ENCODE results near the gene C3orf18.

Gene C3orf18

DNA sequence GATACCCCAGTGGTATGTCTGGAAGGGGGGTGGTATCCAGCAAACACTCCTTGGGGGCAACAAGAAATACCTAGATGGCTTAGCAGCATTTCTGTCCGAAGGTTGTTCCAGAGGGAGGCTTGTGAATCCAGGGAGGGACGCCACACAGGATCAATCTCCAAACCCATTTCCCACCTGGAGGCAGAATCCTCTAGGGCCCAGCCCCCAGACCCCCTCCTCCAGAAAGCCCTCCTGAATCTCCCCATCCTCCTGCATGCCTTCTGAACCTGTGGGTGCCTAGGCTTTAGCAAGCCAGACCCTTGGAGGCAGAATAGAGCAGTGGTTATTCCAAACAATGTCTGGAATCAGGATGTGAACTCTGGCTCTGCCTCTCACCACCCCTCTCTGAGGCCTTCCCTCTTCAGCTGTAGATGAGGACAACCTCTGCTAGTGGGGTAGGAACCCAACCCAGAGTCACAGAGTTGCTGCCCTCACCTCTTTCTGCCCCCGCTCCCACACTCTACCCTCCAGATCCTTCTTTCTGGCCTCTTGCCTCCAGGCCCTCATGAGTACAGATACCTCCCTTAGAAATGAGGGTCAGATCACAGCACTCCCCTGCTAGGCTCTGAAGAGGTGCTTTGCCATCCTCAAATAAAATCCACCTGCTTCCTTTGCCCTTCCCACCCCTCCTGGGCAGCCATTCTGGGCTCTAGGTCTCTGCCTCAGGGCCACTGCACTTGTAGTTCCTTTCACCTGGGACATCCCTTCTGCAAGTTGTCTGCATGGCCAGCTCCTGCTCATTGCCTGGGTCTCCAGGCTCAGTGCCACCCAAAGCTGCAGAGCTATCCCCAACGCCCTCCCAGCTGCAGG lies 35.9 kb upstream of the C3orf18 start:
- no peak for DNase-seq (ENCODE audit: low spot score)

DNA sequence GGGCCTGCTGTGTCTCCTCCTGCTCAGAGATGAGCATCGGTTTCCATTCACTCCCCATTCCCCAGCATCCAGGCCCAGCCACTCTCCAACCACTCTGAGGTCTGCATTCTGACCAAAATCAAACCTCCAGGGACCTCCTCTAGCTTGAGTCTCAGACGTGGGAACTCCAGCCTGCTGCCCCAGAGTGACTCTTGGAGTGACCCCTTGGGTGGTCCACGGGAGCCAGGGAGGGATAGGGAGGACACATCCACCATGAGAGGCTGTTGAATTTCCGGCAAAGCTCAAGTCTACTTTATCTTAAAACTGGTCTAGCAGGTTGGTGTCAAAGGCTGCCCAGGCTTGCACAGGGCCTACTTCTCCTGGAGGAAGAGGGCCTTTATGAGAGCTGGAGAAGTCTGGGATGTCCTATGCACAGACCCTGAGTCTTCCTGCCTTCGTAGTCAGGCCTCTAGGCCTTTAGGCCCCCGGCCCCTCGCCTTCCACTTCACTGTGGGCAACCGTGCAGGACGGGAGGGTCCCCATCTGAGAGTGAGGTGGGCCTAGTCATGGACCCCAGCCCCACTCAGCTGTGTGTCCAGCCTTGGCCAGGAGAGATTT lies 35.1 kb upstream of the C3orf18 start:
- no peak for DNase-seq (ENCODE audit: low spot score)

DNA sequence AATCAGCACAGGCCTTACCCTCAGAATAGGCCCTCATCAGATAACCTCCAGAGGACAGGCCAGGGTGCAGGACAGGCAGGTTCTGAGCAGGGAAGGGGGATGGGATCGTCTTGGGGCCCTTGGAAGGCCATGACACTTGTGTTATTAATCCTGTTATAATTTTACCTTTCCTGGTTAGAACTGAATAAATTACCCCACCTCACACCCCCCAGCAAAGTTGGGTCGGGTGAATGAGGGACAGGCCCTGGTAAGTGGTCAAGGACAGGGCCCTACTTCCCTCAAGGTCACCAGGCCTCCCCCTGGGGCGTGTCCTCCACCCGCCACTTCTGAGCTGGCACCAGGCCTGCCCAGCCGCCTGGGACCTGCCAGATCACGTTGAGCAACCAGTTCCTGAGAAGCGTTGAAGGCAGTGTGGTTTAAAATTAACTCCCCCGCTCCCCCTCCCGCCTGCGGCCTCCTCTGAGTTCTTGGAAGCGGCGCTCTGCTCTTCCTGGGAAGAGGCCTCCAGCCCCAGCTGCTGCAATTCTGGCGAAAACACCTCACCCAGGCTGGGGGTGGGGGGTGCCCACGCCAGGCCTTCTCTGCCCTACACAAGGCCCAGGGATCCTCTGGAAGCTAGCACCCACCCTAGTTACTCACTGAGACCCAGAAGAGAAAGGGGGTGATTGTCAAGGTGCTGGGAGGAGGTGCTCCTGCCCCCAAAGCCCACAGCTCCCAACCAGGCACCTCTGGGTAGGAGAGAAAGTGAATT lies 33.5 kb upstream of the C3orf18 start:
- peak; percentile 96 for DNase-seq (ENCODE audit: low spot score)

DNA sequence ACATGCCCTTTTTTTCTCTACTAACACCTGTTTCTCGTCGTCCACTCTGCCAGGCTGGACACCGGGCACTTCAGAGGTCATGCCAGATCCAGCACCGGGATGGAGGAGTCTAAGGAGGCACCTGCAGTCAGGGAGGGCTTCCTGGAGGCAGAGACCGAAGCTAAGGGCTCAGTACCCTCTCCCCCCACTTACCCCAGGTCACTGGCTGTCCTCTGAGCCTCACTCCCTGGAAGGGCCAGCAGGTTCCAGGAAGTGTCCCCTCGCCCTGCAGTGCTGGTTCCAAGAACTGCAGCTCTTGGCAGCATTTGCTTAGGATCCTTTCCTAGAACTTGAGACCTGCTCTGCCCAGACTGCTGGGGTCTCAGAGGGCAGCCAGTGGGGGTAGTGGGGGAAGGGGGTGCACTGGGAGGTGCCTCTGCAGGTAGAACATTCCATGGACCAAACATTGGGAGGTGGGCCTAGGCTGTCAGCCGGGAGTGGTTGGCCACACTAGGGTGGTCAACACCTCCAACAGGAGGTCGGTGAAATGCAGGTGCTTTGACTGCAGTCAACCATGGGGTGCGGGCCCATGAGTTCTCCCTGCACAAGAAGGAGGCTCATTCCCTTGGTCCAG lies 32.7 kb upstream of the C3orf18 start:
- peak; percentile 61 for DNase-seq (ENCODE audit: low spot score)

DNA sequence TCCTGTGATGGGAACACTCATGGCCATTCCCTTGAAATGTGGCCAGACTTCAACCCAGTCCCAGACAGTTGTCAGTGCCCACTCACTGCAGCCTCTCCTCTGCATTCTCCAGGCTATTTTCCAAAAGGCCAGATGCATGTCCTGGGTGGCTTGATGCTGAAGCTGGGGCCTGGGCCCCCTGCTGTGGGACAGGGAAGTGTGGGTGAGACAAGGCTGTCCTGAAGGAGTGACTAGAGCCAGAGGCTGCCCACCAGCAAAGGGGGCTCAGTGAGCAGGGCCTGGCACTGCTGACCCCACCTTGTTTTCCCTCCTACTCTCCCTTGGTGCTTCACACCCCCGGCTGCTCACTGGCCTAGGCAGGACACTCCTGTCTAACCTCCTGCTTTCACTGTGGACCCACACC lies 32.2 kb upstream of the C3orf18 start:
- DNase-seq (ENCODE audit: low spot score): no peak

DNA sequence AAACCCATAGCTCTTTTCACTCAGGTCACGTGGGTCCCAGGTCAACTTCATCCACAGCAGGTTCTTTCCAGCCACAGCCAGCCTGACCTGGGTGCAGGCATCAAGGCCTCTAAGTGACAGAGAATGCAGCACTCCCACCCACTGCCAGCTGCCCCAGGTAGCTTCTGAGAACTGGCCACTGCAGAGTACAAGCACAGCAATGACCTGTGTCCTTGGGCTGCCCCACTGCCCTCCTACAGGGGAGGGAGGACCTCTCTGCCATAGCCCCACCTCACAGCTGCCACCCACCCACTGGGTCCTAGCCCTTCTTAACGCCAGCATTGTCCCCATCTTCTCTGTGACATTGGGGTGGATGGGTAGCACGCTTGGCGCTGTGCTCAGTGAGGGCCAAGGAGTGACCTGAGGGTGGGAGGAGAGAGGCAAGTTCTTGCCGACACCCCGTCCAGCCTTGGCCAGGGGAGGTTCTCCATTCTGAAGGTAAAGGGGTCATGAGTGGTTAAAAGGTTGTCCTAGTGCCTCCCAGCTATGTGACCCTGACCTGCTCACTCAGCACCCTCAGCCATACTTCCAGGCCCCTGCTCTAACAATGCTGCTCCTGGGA lies 31.7 kb upstream of the C3orf18 start:
- no peak for DNase-seq (ENCODE audit: low spot score)

DNA sequence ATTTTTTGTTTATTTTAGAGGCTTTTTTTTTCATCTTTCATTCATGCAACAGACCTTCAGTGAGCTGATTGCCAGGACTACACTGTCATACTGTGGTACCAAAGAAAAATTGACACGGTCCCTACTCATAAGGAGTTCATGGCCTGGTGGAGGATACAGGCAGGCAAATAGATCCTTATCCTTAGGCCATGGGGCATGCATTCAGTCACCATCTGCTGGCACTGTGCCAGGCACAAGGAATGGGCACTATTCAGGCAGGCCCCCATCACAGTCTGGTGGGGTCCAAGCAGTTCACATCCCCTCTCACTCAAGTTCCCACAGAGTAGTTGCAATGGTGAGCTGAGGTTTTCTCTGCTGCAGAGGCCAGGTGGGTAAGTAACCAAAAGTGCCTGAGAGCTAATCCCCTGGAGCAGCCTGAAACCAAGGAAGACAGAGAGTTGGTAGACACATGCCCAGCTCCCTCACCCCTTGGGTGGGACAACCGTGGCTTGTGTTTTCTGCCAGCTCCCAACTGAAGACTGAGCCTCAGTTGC lies 26.8 kb upstream of the C3orf18 start:
- DNase-seq (ENCODE audit: low spot score): no peak

DNA sequence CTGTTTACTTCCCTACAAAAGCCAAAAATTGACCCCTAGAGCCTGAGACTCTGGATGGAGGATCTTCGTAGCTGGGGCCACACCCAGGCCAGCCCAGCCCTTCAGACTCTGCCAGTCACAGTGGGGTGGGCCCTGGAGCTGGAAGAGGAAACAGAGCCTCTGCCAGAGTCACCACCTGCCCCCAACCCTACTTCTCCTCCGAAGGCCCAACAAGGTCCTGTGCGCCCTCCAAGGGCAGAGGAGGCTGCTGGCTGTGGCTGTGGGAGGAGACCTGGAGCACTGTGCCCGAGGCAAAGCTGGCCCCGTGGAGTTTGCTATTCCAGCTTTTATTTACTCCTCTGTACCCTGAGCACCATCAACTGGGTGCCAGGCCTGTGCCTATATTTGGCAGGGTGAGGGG lies 25.0 kb upstream of the C3orf18 start:
- DNase-seq (ENCODE audit: low spot score): no peak

DNA sequence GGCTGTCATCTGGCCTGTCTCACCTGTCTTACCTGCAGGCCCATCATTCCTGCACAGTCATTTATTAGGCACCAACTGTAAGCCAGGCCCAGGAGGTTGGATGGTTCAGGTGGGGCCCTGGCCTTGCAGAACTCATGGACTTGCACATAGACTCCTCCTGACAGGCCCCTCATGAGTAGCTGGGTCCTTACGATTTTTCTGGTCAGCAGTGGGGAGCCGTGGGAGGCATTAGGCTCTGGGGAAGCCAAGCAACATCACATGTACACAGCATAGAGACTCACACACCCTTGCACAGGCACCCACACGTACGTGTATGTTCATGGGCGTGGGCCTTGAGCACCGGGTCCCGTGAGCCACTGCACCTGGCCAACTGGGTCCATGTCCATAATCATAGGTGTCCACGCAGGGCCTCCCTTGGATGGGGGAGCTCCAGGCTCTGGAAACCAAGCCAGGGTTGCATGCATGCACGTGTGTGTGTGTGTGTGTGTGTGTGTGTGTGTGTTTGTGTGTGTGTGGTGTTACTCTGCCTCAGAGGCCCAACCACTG lies 23.7 kb upstream of the C3orf18 start:
- peak; percentile 40 for DNase-seq (ENCODE audit: low spot score)

DNA sequence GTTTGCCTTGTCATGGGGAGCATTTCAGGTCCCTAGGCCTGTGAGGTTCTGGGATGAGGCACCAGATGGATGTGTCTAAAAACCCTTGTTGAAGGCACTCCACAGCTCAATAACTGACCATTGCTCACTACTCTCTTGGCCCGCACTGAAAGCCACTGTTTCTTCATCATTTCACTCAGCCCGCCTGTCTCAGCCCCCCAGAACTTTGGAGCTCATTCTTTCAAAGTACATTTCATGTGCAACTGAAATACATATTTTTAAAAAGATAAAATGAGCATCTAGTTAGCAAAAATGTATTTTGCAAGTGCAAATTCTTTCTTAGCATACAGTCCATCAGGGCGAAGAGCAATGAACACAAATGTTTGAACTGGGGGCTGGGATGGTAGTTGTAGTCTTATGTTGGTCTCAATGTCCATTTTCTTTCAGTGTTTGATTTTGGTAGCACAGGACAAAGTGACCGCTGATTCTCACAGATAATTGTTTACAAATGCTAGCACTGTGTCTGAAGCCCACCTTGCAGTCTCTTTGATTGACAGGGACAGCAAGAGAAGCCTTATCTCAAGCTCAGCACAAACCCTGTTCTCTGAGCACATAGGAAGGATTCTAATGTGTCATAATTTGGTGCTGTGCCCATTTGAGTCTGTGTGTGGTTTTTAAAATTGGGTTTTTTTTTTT lies 21.3 kb upstream of the C3orf18 start:
- DNase-seq (ENCODE audit: low spot score): peak; percentile 35

DNA sequence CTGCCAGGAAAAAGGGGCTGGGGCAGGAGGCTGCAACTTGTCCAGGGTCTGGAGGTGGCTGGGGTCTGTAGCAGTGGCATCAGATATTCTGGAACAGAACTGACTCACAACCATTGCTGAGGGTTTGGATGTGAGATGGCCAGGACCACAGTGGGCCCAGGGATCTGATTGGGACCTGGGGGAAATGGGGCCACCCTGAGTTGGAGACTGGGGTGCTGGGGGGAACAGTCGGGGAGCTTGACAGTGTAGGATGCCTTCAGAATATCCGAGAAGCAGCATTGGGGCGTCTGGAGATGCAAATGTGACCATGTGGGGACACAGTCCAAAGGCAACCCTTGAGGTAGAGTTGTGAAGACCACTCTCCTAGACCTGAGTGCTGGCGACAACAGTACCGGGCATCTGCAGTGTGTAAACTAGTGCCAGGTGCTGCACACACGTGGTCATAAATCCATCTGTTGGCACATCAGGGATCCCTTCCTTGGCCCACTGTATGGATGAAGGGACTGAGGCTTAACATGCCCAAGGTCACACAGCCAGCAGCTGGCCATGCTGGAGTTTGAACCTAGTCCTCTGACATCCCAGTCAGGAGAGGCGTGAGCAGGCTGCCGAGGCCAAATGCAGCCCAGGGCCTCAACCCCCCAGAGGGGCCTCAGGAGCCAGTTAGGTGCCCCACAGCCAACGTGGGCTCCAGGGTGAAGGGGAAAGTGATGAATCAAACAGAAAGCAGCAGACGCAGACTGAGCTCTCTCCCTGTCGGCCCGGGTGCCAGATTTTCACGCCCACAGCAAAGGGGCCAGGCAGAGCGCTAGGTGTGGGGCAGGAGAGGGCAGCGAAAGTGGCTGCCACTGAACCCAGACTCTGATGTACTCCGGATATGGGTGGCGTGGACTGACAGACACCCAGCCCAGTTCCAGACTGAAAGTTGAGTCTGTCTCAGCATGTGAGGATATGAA lies 20.5 kb upstream of the C3orf18 start:
- peak; percentile 80 for DNase-seq (ENCODE audit: low spot score)

DNA sequence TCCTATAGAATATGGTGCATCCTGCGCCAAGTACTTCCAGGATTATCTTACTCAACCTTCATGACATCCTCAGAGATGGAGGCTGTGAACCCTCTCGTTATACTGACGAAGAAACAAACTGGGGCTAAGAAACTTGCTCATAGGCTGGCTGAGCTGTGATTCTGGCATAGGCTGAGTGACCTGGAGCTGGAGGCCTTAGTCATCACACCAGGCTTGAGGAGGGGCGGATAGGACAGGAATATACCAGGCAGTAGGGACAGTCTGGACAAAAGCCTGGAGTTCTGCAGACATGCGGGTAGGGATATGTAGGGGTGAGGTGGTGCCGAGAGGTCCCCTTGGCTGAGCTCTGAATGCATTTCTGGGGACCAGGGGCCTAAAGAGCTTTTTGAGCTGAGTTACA lies 19.8 kb upstream of the C3orf18 start:
- no peak for DNase-seq (ENCODE audit: low spot score)

DNA sequence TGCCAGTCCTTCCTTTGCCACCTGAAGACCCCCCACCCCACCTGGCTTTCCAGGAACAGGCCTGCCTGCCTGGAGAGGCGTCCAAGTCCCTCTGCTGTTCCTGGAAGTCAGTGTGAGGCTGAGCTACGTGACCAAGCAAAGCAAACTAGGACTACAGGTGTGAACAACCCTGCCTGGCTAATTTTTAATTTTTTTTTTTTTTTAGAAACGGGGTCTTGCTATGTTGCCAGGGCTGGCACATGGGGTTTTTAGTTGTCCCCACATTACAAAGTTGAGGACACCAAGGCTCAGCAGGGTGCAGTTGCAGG lies 19.2 kb upstream of the C3orf18 start:
- no peak for DNase-seq (ENCODE audit: low spot score)

DNA sequence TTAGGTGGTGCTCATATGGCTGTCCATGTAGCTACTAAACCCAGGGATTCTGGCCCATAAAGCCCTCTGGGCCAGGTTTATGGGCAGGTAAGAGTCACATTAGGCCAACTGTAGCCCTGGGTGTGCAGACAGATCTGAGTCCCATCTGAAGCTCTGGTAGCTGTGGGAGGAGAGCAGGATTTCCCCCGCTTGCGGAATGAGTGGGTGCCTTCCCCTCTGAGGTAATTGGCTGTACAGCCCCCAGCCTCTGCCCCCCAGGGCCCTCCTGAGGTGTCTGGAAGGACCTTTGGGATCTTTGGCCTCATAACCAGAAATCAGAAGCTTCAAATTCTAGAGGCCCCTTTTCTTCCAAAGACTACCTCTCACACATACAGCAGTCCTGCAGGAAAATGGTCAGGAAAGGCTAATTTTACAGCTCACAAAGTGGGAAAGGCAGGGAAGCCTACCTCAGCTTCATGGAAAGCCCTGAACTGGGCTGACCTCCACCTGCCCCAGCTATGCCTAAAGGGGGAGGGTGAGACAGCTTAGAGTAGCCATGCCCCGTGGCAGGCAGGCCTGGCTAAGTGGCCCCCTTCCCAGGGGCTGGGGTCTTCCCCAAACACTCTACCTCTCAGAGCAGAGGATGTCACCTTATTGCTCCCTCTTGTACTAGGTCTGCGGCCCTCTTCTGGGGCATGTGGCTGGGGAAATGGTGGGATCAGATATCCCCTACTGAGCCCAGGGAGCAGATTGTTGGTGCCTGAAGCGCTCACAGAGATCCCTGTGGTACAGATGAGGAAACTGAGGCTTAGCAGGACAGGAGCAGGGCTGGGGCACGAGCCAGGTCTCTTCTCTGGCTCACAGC lies 18.6 kb upstream of the C3orf18 start:
- DNase-seq (ENCODE audit: low spot score): no peak

DNA sequence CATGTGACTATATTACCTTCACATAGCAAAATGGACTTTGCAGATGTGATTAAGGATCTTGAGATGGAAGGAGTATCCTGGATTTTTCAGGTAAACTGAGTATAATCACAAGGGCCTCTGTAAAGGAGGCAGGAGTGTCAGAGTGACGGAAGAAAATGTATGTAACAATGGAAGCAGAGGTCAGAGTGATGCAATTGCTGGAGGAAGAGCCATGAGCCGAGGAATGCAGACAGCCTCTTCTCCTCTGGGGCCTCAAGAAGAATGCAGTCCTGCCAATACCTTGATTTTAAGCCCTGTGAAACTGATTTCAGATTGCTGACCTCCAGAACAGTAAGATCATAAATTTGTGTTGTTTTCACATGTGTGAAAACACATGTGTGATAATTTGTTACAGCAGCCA lies 16.8 kb upstream of the C3orf18 start:
- no peak for DNase-seq (ENCODE audit: low spot score)

DNA sequence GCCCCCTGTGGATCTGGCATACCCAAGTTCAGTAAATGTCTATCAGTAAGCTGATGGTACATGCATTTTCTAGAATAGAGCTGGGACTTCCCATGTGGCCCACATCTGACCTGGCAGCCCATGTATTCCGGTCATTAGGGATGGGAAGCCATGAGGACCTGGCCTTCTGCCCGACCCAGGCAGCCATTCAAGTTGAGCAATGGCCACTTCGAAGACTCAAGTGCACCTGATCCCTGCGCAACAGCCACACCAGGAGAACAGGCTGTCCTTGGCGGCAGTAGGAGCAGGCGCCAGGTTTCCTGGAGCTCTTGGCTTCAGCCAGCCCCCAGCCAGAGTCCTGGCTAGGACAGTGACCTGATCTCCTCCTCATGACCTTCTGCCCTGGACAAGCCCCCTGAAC lies 16.4 kb upstream of the C3orf18 start:
- no peak for DNase-seq (ENCODE audit: low spot score)

DNA sequence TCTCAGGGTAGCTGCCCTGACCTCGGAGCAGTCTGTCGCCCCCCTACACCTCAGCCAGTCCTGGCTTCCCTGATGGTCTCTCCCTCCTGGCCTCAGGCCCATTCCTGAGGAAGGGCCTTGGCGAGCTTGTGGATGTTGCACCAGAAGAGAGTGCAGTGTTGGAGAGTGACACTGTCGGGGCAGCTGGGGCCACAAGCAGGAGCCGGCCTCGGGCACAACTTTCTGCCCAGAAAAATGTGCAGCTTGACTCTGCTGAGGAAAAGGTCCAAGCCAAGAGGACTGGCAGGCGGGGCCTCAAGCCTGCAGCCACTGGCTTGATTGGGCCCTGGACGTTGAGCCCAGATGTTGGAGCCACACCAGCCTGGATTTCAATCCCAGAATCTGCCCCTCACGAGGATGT lies 14.5 kb upstream of the C3orf18 start:
- no peak for DNase-seq (ENCODE audit: low spot score)

DNA sequence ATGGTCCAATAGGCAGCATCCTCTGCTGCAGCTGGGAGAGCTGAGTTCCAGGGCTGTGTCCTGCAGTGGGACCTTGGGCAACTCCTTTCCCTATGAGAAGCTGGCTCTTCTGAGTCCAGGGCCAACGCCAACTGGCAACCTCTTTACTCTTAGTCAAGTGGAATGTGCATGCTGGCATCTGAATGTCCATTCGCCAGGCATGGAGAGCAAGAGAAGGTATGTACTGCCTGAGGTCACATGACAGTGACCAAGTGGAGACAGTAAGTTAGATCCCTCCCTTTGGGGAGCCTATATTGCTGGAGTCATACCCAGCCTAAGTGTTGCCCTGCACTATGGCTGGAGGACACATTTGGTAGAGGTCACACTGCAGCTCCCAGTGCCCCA lies 13.9 kb upstream of the C3orf18 start:
- no peak for DNase-seq (ENCODE audit: low spot score)
